ENCODE data around the gene CRIP1. TPM values are rescaled to one million over a fixed set of nuclear protein-coding genes. Genes with fewer than 3 reads are reported as not detected.
A peak's percentile ranks its signal among the peaks of the same experiment; 100 is the strongest.

Gene CRIP1
- total RNA-seq, 1 donor, result 52.0 TPM

DNA sequence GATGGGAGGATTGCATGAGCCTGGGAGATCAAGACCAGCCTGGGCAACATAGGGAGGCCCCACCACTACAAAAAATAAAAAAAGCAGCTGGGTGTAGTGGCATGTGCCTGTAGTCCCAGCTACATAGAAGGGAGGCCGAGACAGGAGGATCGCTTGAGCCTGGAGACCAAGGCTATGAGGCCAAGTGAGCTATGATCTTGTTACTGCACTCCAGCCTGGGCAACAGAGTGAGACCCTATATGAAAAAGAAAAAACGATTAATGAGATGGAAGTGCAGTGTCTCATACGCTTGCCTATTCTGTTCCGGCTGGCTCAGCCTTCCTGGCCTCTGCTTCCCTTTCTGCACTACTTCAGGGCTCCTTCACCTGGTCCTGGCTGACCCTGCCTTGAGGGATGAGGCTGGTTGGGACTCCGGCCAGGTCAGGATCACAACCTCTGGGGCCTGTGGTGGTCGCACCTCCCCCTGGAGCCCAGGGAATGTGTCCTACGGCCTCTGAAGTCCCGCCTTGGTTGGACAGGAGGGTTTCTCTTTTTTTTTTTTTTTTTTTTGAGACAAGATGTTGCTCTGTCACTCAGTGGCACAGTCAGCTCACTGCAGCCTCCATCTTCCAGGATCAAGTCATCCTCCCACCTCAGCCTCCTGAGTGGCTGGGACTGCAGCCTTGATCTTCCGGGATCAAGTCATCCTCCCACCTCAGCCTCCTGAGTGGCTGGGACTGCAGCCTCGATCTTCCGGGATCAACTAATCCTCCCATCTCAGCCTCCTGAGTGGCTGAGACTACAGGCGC lies 15.0 kb downstream of the CRIP1 start:
- DNase-seq (ENCODE audit: low read depth in 2 of 3, low spot score in 2 of 3), result no peak

DNA sequence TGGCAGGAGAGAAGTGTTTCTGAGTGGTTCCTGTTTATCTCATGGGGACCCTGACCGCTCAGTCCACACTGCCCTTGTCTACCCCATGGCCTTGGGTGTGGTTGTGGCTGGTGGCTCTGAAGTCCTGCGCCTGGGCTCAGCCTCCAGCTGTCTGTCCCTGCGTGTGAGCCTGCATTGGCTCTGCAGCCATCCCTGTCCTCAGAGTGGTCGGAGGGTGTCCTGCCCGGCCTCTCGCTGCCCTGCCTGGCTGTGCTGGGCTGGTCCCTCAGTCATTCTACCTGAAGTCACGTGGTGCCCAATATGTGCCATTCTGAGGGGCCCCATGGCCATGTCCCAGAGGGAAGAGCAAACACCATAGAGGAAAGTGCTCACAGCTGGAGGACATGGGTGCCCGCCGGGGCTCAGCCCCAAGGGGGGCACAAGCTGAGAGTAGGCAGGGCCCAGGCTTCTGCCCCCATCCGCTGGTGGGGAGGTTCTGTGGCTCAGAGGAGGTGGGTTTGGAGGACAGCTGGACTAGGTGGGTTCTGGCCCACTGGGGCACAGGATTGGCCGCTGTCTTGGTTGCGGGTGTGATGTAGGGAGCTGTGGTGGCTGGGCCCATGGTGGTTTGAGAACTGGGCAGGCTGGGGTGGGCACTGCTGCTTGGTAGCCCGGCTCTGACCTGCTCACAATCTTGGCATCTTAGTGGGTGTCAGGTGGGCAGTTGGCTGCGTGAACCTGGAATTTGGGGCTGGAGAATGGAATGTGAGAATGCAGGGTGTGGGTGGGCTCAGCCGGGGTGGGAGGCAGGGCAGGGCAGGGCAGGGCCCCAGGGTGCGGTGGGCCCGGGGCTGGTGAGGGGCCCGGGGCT lies 16.0 kb downstream of the CRIP1 start:
- no peak for DNase-seq (ENCODE audit: low read depth in 2 of 3, low spot score in 2 of 3)

DNA sequence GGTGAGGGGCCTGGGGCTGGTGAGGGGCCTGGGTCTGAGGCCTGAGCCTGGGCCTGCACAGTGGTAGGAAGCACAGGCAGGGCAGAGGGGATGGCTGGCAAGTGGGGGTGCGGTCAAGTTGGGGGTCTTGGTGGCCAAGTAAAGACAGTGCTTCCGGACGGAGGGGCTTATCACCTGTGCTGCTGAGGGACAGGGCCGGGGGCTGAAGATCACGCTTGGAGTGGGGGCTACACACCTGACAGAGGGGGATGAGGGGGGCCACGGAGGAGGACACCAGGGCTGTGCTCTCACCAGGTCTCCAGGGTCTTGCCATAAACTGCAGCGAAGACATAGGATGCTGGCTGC lies 16.6 kb downstream of the CRIP1 start:
- DNase-seq (ENCODE audit: low read depth in 2 of 3, low spot score in 2 of 3), result no peak

DNA sequence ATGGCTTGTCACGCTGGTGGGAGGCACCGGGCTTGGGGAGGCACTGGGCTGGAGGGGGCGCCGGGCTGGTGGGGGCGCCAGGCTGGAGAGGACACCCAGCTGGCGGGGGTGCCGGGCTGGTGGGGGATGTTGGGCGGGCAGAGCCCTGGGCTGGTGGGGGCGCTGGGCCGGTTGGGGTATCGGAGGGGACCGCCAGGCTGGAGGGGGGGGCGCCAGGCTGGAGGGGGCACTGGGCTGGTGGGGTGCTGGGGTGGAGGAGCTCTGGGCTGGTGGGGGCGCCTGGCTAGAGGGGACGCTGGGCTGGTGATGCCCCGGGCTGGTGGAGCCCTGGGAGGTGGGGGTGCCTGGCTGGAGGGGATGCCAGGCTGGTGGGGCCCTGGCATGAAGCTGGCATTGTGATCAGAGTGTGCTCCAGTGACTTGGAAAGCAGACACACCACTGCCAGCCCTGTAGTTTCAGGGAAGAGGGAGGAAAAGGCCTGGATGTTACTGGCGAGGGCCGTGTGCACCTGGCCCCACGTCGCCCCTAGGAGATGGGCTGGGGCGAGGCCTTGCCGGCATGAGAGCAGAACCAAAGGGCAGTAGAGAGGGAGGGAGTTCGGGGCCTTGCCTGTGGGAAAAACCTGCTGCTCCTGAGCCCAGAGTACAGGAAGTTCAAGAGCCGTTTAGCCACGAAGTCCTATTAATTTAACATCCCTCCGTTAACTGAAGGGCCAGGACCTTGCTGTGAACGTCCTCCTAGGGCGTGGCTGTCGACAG lies 17.4 kb downstream of the CRIP1 start:
- DNase-seq (ENCODE audit: low read depth in 2 of 3, low spot score in 2 of 3), result no peak

DNA sequence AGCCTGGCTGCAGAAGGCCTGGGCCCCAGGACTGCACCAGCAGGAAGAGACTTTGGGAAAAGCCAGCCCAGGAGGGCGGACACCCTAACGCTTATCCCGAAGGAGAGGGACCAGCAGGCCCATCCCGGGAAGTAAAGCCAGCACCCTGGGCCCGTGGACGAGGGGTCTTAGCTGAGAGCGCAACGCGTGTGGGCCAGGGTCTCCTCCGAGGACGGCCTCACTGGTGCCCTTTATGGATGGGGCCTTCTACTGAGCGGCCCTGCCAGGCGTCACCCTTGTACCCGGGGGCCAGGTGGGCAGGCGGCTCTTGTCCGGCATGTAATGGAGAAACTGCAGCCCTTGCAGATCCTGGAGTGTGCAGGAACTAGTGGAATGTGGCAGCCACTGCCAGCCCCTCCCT lies 18.4 kb downstream of the CRIP1 start:
- DNase-seq (ENCODE audit: low read depth in 2 of 3, low spot score in 2 of 3), result no peak

DNA sequence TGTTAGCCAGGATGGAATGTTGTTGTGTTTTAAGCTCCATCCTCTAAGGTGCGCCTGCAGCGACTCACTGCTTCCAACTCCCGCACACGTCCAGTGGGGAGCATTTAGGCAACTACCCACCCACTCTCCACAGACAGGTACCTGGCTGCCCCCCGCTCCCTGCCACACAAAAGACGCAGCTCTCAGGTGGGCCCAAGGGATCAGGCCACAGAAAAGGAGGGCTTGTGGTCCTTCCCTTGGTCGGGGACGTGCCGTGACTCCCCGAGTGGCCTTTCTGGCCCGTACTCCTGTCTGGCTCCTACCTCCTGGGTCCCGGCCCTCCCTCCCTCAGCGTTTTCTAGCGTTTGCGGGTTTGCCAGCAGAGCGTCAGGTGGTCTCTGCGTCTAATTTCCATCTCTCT lies 20.6 kb downstream of the CRIP1 start:
- peak in 1 of 3 donors; percentile 14 for DNase-seq (ENCODE audit: low read depth in 2 of 3, low spot score in 2 of 3)

DNA sequence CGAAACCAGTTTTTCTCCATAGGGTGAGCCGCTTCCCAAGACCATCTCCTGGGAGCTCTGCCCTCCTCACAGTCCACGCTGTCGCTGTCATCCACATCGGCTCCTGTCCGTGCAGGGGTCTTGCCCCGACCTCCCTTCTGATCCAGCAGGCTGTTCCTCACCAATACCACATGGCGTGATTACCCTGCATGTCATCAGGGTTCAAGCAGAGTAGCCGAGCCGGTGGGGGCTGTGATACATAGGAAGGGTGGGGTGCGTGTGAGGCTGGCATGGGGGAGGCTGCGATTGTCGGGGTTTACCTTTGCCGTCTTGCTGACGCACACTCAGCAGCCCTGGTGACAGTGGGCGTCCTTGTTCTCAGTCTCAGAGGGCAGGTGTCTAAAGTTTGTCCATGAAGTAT lies 21.4 kb downstream of the CRIP1 start:
- DNase-seq (ENCODE audit: low read depth in 2 of 3, low spot score in 2 of 3), result no peak

DNA sequence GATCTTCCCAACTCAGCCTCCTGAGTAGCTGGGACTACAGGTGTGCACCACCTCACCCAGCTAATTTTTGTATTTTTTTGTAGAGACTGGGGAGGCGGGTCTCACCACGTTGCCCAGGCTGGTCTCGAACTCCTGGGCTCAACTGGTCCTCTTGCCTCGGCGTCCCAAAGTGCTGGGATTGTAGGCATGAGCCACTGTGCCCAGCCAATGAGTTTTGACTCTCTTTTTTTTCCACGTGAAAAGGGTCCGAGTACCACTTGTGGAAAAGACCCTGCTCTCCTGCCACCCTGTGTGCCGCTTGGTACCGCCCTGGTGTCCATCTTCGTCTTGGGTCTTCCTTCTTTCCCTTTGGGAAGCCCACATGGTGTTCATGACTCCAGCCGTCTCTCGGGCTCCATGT lies 21.9 kb downstream of the CRIP1 start:
- no peak for DNase-seq (ENCODE audit: low read depth in 2 of 3, low spot score in 2 of 3)

DNA sequence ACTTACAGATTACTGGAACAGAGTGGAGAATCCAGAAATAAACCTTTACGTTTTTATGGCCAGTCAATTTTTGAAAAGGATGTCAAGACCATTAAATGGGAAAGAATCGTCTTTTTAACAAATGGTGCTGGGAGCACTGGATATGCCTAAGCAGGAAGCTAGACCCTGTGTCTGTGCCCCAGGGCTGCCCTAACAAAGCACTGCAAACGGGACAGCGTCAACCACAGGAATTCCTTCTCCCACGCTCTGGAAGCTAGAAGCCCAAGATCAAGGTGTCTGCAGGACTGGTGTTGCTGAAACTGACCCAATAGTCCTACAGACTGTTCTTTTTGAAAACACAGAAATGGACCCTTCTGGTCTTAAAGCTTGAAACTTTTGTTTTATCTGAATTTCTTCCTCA lies 30.4 kb downstream of the CRIP1 start:
- DNase-seq (ENCODE audit: low read depth in 2 of 3, low spot score in 2 of 3), result no peak

DNA sequence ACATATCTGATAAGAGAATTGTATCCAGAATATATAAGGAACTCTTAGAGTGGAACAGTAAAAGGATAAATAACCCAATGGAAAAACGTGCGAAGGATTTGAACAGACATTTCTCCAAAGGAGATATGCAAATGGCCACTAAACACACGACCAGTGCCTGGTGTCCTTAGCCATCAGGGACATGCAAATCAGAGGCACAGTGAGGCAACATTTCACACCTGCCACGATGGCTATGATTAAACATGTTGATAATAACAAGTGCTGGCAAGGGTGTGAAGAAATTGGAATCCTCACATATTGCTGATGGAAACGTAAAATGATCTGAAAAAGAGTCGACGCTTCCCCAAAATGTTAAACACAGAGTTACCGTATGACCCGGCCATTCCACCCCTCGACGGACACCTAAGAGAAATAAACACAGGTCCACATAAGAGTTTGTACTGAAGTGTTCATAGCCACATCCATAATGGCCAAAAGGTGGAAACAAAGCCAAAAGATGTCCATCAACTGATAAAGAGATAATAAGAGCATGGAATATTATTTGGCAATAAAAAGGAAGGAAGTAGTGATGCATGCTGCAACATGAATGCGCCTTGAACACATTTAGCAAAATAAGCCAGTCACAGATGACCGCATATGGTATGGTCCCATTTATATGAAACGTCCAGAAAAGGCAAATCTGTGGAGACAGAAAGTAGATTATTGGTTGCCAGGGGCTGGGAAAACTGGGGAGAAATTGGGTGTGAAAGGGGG lies 33.4 kb downstream of the CRIP1 start:
- no peak for DNase-seq (ENCODE audit: low read depth in 2 of 3, low spot score in 2 of 3)

DNA sequence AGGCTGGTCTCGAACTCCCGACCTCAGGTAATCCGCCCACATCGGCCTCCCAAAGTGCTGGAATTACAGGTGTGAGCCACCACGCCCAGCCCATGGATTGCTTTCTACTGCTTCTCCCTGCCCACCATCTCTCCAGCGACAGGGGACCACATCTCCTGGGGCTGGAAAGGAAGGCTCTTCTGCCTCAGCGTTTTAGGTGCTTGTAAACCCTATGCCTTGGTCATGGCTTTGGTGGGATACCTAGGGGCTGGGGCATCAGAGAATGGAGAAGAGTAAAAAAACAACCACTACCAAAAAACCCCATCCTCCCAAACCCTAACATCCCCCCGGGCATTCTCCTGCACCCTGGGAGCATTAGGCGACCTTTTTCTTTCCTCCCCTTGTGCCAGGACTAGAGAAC lies 38.6 kb downstream of the CRIP1 start:
- DNase-seq (ENCODE audit: low read depth in 2 of 3, low spot score in 2 of 3), result no peak

DNA sequence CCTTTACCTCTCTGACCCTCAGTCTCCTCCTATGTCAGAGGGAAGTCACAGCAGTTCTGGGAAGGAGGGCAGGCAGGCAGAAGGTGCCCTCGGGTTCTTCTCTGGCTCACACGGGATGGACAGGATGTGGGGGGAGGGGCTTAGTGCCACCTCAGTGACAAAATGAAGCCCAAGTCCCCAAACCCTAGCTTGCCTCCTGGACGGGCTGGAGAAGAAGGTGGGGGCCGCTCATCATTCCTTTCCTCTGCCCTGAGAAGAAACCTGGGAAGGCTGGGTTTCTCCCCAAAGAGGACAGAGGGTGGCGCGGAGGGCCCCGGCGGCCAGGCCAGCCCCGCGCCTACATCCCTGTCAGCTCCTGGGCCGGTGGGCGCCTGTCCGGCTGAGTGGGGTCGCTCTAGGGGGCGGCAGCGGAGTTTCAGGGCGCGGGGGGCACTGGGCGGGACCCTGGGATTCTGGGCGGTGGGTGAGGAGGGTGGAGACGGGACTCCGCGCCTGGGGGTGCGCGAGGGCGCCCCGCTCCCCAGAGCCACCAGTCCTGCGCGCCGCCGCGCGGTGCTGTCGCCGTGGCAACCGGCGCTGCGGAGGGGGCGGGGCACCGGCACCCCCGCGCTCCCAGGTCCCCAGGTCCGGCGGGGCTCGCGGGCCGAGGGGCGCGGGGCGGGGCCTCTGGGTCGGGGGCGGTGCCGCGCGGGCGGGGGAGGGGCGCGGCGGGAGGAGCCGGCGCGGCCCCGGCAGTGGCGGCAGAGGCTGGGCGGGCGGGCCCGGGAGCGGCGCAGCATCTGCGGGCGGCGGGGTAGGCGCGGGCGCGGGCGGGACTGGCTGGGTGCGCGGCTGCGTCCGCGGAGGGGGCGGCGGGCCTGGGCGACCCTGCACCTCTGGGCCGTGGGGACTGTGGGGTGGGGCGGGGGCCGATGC lies 39.4 kb downstream of the CRIP1 start, which contains the start of gene TMEM121:
Gene TMEM121 (plus strand): TSS at position 723 of the 915 bp plus-strand sequence. CDS start 2,252 bp downstream, outside the sequence.
- DNase-seq (ENCODE audit: low read depth in 2 of 3, low spot score in 2 of 3), result no peak

DNA sequence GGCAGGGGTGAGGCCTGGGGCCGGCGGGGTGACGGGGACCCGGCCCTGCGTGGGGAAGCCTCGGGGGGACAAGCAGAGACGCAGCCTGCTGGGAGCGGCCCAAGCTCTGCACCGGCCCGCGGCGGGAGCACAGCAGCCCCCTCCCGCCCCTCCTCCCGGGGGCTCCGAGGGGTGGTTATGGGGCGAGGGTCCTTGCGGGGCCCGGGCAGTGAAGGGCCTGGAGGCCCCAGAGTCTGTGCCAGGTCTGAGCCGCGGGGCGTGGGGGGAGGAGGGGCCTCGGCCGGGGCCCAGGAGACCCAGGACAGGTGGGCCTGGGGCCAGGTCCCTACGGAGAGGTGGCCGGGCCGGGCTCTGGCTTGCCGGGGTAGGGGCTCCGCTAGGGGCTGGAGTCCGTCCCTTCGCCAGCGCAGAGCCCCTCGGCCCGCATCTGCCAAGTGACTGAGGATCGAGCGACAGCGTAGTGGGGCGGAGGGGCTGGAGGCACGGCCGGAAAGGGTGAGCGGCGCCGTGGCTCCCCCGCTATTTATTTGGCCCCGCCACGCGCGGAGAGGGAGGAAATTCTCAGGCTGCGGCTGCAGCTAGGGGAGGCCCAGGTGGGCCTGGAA lies 40.2 kb downstream of the CRIP1 start:
- DNase-seq (ENCODE audit: low read depth in 2 of 3, low spot score in 2 of 3), result no peak

DNA sequence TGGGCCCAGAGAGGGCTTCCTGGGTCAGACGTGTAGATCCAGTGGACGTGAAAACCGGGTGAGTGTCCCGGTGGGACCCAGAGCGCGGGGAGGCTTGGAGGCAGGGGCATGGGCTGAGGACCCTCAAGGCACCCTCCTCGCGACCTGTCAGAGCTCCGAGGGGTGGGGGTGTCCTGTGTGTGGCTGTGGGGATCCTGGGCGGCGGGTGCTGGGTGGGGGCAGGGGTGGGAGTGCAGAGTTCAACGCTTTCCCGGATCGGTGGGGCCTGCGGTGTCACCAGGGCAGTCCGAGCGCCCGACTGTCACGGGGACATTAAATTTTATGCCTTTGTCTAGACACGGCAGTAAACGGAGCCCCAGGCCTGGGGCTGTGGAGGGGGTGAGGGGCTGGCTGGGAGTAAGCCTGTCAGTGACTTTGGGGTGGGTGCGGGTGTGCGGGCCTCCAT lies 40.7 kb downstream of the CRIP1 start:
- DNase-seq (ENCODE audit: low read depth in 2 of 3, low spot score in 2 of 3), result no peak

DNA sequence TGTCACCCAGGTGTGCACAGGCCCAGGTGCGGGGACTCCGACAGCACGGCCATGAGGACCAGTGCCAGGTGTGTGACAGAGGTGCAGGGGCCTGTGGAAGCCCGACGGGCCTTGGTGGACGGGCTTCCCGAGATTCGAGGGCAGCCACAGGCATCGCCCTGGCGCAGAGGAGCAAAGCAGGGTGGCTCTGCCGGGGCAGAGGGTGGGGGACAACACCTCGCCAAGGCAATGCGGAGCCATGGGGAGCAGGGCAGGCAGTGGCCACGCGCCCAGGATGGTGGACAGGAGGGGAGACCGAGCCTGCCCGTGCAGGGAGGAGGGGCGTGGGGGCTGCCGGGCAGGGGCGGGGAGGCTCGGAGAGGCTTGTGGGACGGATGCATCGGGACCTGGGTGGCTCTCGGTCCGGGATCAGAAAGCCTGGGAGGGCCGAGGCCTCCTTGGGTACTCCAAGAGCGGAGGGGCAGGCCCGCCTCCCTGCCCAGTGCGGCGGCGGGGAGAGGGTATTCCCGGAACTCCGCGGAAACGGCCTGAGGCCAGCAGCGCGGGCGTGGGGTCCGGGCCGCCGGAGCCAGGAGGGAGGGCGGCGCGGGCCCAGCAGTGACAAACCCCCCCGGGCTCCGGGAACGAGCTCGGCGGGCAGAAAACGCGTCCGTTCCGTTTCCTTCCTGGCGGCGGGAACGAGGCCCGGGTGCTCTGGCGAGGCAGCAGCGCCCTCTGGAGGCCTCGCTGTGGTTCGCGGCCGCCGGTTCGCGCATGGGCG lies 41.3 kb downstream of the CRIP1 start:
- peak; percentile 71 to 75 (median 74) for DNase-seq (ENCODE audit: low read depth in 2 of 3, low spot score in 2 of 3)

DNA sequence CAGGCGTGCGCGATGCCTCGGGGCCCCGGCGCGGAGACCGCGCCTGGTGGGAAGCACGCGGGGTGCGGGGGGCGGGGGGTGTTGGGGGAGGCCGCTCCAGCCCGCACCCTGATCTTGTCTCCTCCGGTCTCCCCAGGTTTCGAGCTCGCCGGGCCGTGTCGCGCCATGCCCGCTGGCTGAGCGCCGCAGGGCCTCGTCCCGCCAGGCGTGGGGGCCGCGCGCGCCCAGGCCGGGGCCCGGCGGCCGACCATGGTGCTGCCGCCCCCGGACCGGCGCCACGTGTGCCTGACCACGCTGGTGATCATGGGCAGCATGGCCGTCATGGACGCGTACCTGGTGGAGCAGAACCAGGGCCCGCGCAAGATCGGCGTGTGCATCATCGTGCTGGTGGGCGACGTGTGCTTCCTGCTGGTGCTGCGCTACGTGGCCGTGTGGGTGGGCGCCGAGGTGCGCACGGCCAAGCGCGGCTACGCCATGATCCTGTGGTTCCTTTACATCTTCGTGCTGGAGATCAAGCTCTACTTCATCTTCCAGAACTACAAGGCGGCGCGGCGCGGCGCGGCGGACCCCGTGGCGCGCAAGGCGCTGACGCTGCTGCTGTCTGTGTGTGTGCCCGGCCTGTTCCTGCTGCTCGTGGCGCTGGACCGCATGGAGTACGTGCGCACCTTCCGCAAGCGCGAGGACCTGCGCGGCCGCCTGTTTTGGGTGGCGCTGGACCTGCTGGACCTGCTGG lies 42.1 kb downstream of the CRIP1 start:
- DNase-seq (ENCODE audit: low read depth in 2 of 3, low spot score in 2 of 3), result no peak

DNA sequence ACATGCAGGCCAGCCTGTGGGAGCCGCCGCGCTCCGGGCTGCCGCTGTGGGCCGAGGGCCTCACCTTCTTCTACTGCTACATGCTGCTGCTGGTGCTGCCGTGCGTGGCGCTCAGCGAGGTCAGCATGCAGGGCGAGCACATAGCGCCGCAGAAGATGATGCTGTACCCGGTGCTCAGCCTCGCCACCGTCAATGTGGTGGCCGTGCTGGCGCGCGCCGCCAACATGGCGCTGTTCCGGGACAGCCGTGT lies 42.6 kb downstream of the CRIP1 start:
- DNase-seq (ENCODE audit: low read depth in 2 of 3, low spot score in 2 of 3), result no peak
